Body of pancreas (tissue), 4 donors: ENCODE results near the gene KHK.

Experiments
- POLR2A ChIP-seq, 3 donors: fragments of 450-650 bp; IDR thresholded peaks; one replicate each; pipeline ENCODE4 v1.6.1; 2016; ENCODE audit warnings: antibody characterized with exemption in 3 of 3, mild to moderate bottlenecking in 2 of 3
- TF ChIP-seq, protein P1 (sequence below), 7 experiments: fragments of 450-650 bp in 4 of 7; fragments of 200-600 bp in 3 of 7; sonication (generic) in 3 of 7; IDR thresholded peaks; one replicate each; pipeline ENCODE4 v1.5.1; 2016 to 2019; ENCODE audit warnings: antibody characterized with exemption in 7 of 7

DNA sequence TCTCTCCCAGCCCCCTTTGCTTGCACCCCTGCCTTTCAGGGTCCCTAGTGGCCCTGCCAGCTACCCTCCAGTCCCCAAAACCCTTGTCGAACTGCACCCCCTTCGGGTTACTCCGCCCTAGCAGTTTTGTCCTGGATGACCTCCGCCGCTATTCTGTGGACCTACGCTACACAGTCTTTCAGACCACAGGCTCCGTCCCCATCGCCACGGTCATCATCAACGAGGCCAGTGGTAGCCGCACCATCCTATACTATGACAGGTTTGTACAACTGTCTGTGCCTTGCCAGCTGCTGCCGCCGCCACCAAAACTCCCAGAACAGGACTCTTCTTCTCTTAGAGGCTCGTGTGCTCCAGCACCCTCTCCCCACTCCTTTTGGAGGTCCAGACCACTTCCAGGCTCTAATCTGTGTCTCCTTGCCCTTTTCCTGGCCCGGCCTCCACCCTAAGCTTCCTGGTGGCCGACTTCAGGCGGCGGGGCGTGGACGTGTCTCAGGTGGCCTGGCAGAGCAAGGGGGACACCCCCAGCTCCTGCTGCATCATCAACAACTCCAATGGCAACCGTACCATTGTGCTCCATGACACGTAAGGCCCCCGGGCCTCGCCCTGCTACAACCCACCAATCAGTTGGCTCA is 7.9 kb downstream of the KHK start:
- TF ChIP-seq, protein P1, sequence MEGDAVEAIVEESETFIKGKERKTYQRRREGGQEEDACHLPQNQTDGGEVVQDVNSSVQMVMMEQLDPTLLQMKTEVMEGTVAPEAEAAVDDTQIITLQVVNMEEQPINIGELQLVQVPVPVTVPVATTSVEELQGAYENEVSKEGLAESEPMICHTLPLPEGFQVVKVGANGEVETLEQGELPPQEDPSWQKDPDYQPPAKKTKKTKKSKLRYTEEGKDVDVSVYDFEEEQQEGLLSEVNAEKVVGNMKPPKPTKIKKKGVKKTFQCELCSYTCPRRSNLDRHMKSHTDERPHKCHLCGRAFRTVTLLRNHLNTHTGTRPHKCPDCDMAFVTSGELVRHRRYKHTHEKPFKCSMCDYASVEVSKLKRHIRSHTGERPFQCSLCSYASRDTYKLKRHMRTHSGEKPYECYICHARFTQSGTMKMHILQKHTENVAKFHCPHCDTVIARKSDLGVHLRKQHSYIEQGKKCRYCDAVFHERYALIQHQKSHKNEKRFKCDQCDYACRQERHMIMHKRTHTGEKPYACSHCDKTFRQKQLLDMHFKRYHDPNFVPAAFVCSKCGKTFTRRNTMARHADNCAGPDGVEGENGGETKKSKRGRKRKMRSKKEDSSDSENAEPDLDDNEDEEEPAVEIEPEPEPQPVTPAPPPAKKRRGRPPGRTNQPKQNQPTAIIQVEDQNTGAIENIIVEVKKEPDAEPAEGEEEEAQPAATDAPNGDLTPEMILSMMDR (IDR thresholded peaks at IDR 0.05) = no peak
- TF ChIP-seq POLR2A (IDR thresholded peaks at IDR 0.05) = no peak
